GM12878 (cell line): ENCODE results near the gene FAM222B. TPM values are rescaled to one million over a fixed set of nuclear protein-coding genes. Genes with fewer than 3 reads are reported as not detected.

Experiments
- ATAC-seq: fragments of 200-7000 bp; cut with Tn5 transposase; 3 replicates; pipeline ENCODE4 v1.9.1; 2020; ENCODE audit warnings: mild to moderate bottlenecking, moderate library complexity
- BruUV-seq: library from RNA; stranded (reverse); fragments of 400-500 nt; replicated peaks from 2 replicates; lab custom pipeline; 2021; lab: Mats Ljungman, UMichigan
- CTCF ChIA-PET: fragments of 300-600 bp; sonication (Branson Sonifier 250); formaldehyde crosslinking; extraction: SDS; loops from one replicate; lab custom pipeline; 2021; ENCODE audit warnings: inconsistent platforms; lab: Yijun Ruan, JAX
- POLR2A ChIA-PET: fragments of 350-600 bp; formaldehyde crosslinking; extraction: SDS; loops from one replicate; lab custom pipeline; 2021; ENCODE audit warnings: inconsistent platforms; lab: Charles Lee
- RAD21 ChIA-PET: fragments of 300-600 bp; sonication (Branson Sonifier 250); formaldehyde crosslinking; loops from one replicate; lab custom pipeline; 2023; ENCODE audit warnings: antibody characterized with exemption; ENCODE audit not compliant: unreplicated experiment; lab: Charles Lee
- SMC1A ChIA-PET: fragments of 300-600 bp; sonication (Branson Sonifier 250); formaldehyde crosslinking; loops from one replicate; lab custom pipeline; 2023; ENCODE audit not compliant: unreplicated experiment, uncharacterized antibody; lab: Charles Lee
- DNase-seq: peaks from one replicate; pipeline ENCODE4 v3.0.0-alpha.2; 2011; ENCODE audit warnings: low read depth, low spot score
- FAIRE-seq: peaks from 3 replicates; lab custom pipeline; 2011; peaks lifted over from hg19 to GRCh38; lab: Jason Lieb, UNC
- H2AFZ ChIP-seq: 2 replicates; pipeline ENCODE4 v1.6.0; 2011; ENCODE audit warnings: low read depth, low read length, control low read depth; ENCODE audit not compliant: control insufficient read depth
- H3K27ac ChIP-seq: 2 replicates; pipeline ENCODE4 v1.5.1; 2011; ENCODE audit warnings: control low read depth; ENCODE audit not compliant: control insufficient read depth, insufficient read depth
- H3K27me3 ChIP-seq, 2 experiments: replicated peaks in 1 of 2; 2 replicates each; pipeline versions ENCODE4 v1.6.0 to v1.6.1; 2011; ENCODE audit warnings: low read length in 1 of 2; ENCODE audit not compliant: control insufficient read depth in 2 of 2, insufficient read depth in 2 of 2
- H3K36me3 ChIP-seq, 2 experiments: 2 replicates each; pipeline ENCODE4 v1.5.1; 2011; ENCODE audit warnings: low read length in 1 of 2; ENCODE audit not compliant: control insufficient read depth in 2 of 2, insufficient read depth in 2 of 2
- H3K4me1 ChIP-seq: 2 replicates; pipeline ENCODE4 v1.6.1; 2011; ENCODE audit warnings: mild to moderate bottlenecking, low read length, moderate library complexity, mixed read lengths; ENCODE audit not compliant: control insufficient read depth, insufficient read depth
- H3K4me2 ChIP-seq: 2 replicates; pipeline ENCODE4 v1.6.0; 2011; ENCODE audit warnings: control low read depth; ENCODE audit not compliant: control insufficient read depth, insufficient read depth
- H3K4me3 ChIP-seq: fragments of 200-600 bp; sonication (generic); 2 replicates; pipeline ENCODE4 v1.5.1; 2016
- H3K79me2 ChIP-seq: 2 replicates; pipeline ENCODE4 v1.6.0; 2011; ENCODE audit warnings: low read length; ENCODE audit not compliant: control insufficient read depth, insufficient read depth
- H3K9ac ChIP-seq: 2 replicates; pipeline ENCODE4 v1.8.0; 2011; ENCODE audit warnings: low read length, control low read depth, mixed read lengths; ENCODE audit not compliant: control insufficient read depth, insufficient read depth
- H3K9me3 ChIP-seq: replicated peaks from 3 replicates; pipeline ENCODE4 v1.5.1; 2011; ENCODE audit warnings: mild to moderate bottlenecking, low read length; ENCODE audit not compliant: control insufficient read depth, insufficient read depth
- H4K20me1 ChIP-seq: 2 replicates; pipeline ENCODE4 v1.6.0; 2011; ENCODE audit not compliant: control insufficient read depth, insufficient read depth
- CREM ChIP-seq: IDR thresholded peaks from 2 replicates; pipeline ENCODE4 v1.6.1; 2014; ENCODE audit warnings: antibody characterized with exemption, low read depth
- DPF2 ChIP-seq: fragments of 450-650 bp; IDR thresholded peaks from 2 replicates; pipeline ENCODE4 v1.6.1; 2017; ENCODE audit warnings: mild to moderate bottlenecking
- EP300 ChIP-seq, 2 experiments: fragments of 150-350 bp in 1 of 2; IDR thresholded peaks; 2 replicates each; pipeline ENCODE4 v1.6.1; 2011 to 2012; ENCODE audit warnings: low read depth in 2 of 2, low read length in 2 of 2, borderline replicate concordance in 1 of 2, improper control_type of control experiment in 1 of 2, inconsistent platforms in 1 of 2; ENCODE audit not compliant: control insufficient read depth in 1 of 2
- FOXM1 ChIP-seq: IDR thresholded peaks from 2 replicates; pipeline ENCODE4 v1.6.1; 2012; ENCODE audit warnings: low read depth, mild to moderate bottlenecking, inconsistent platforms, low read length, moderate library complexity
- GATAD2B ChIP-seq: fragments of 450-650 bp; conservative IDR thresholded peaks from 2 replicates; pipeline ENCODE4 v1.6.1; 2017; ENCODE audit warnings: low read depth, mild to moderate bottlenecking, moderate library complexity
- IRF5 ChIP-seq: fragments of 450-650 bp; IDR thresholded peaks from 2 replicates; pipeline ENCODE4 v1.6.1; 2017; ENCODE audit warnings: borderline replicate concordance
- JUND ChIP-seq: IDR thresholded peaks from 2 replicates; pipeline ENCODE4 v1.6.1; 2012; ENCODE audit warnings: low read depth, mild to moderate bottlenecking, low read length, improper control_type of control experiment, moderate library complexity
- NFYA ChIP-seq: IDR thresholded peaks from 2 replicates; pipeline ENCODE4 v1.6.1; 2011; ENCODE audit warnings: low read depth, mild to moderate bottlenecking, low read length, improper control_type of control experiment, borderline replicate concordance
- NR2C1 ChIP-seq: fragments of 450-650 bp; IDR thresholded peaks from 2 replicates; pipeline ENCODE4 v1.6.1; 2017; ENCODE audit warnings: antibody characterized with exemption, mild to moderate bottlenecking, moderate library complexity
- NRF1 ChIP-seq: conservative IDR thresholded peaks from 2 replicates; pipeline ENCODE4 v1.6.1; 2011; ENCODE audit warnings: mild to moderate bottlenecking, low read depth, low read length, improper control_type of control experiment
- PML ChIP-seq: IDR thresholded peaks from 2 replicates; pipeline ENCODE4 v1.6.1; 2012; ENCODE audit warnings: low read length, inconsistent platforms
- POLR2AphosphoS2 ChIP-seq: IDR thresholded peaks from 2 replicates; pipeline ENCODE4 v1.6.1; 2011; ENCODE audit warnings: low read depth, mild to moderate bottlenecking, low read length, improper control_type of control experiment, moderate library complexity
- RUNX3 ChIP-seq: IDR thresholded peaks from 2 replicates; pipeline ENCODE4 v1.6.1; 2012; ENCODE audit warnings: low read length, inconsistent platforms
- SMC3 ChIP-seq: IDR thresholded peaks from 2 replicates; pipeline ENCODE4 v1.6.1; 2011; ENCODE audit warnings: low read length, improper control_type of control experiment, borderline replicate concordance
- SREBF1 ChIP-seq: IDR thresholded peaks from 2 replicates; pipeline ENCODE4 v1.6.1; 2012; ENCODE audit warnings: mild to moderate bottlenecking, low read length
- TAF1 ChIP-seq: IDR thresholded peaks from 2 replicates; pipeline ENCODE4 v1.6.1; 2011; ENCODE audit warnings: mild to moderate bottlenecking, low read depth, low read length, borderline replicate concordance
- ZNF24 ChIP-seq: fragments of 450-650 bp; IDR thresholded peaks from 2 replicates; pipeline ENCODE4 v1.6.1; 2017; ENCODE audit warnings: antibody characterized with exemption, mild to moderate bottlenecking
- WGBS: methylation state at CpG from one replicate; pipeline ENCODE4 v1.1.6; 2016; ENCODE audit warnings: low lambda C conversion rate; ENCODE audit not compliant: insufficient replicate concordance, insufficient coverage; ENCODE audit errors: missing lambda C conversion rate; 5-methylcytosine and 5-hydroxymethylcytosine counted together
- in situ Hi-C: fragments of 300-500 bp; cut with MboI; formaldehyde crosslinking; loops from 9 replicates; pipeline ENCODE4 v1.14.3; 2018; ENCODE audit warnings: mixed read lengths
- intact Hi-C: fragments of 100-400 bp; cut with micrococcal nuclease; formaldehyde crosslinking; loops from one replicate; pipeline ENCODE4 v1.14.2; 2022; ENCODE audit not compliant: unreplicated experiment
- polyA plus RNA-seq, 11 experiments: library from polyadenylated mRNA; depleted of rRNA in 4 of 11; unstranded in 6 of 11; stranded (reverse) in 5 of 11; fragments of >200 nt; fragmentation: Nextera tagmentation in 4 of 11; fragmentation: Illumina TruSeq in 1 of 11; extraction: Ambion mirVana in 4 of 11; extraction: Trizol in 1 of 11; gene quantifications; 1 replicate in 1 of 11; 2 replicates in 10 of 11; pipeline versions ENCODE4 v1.2.1 to v1.2.3, GENCODE V29; 2011 to 2016; ENCODE audit warnings: inconsistent platforms in 2 of 11, missing spikeins in 2 of 11, low read depth in 1 of 11
- total RNA-seq, 4 experiments: library from RNA; depleted of rRNA in 3 of 4; stranded (reverse); fragments of >200 nt in 3 of 4; fragmentation: Illumina TruSeq in 1 of 4; extraction: Trizol in 1 of 4; gene quantifications; 2 replicates each; pipeline versions ENCODE4 v1.2.1 to v1.2.3, GENCODE V29; 2013 to 2021

The FAM222B gene
- total and polyA plus RNA-seq, 10 of the 15 experiments (the other 5 are each of a cell fraction or from before 2014, with no cell fraction given), result 2.8 to 18.3 (median 6.4) TPM

- intact Hi-C loops, result no loop called here
- H3K4me1 ChIP-seq, result peaks cover 14% of the 10 kb centered on the region
Measured at GRCh38 chr17:28858801-28859355, 16.3 kb upstream of the FAM222B start.

More at GRCh38 chr17:28858801-28859355, 16.3 kb upstream of the FAM222B start:
- CTCF ChIA-PET, result interaction anchor here (0.8 to 2.1 kb wide), 3 partner anchors 9 to 108 kb away, joined by 3 to 5 read pairs (median 4); no protein-coding TSS in a partner anchor
- H3K4me2 ChIP-seq, result no peak overlapping the region
- no peak overlapping the region for H3K4me3 ChIP-seq
- no peak overlapping the region for H2AFZ ChIP-seq
- no TSS peak for BruUV-seq
- no peaks in the 10 kb centered on the region for H3K27me3 ChIP-seq
- in situ Hi-C loops, result no loop called here
- peaks cover 10 to 16% of the 10 kb centered on the region in 2 experiments; a peak in 3 of 4 replicates for H3K36me3 ChIP-seq
- DNase-seq, result no peak
- ATAC-seq, result no peak
- WGBS, result 72% methylated on average over 2 of the region's 2 CpGs
- RAD21 ChIA-PET, result interaction anchor here (1.3 to 1.5 kb wide), 2 partner anchors 34 to 94 kb away, joined by 3 read pairs; no protein-coding TSS in a partner anchor
- POLR2A ChIA-PET, result interaction anchor here (1.1 to 1.5 kb wide), 4 partner anchors 13 to 36 kb away, joined by 4 to 15 read pairs (median 6); partner anchors contain the start of gene FAM222B
- SMC1A ChIA-PET, result interaction anchor here (1.7 kb wide), 1 partner anchor 95 kb away, joined by 5 read pairs; no protein-coding TSS in a partner anchor
- H3K9me3 ChIP-seq, result no peaks in the 10 kb centered on the region
- peaks cover 14% of the 10 kb centered on the region for H3K79me2 ChIP-seq
- H3K9ac ChIP-seq, result no peak overlapping the region
- no peak overlapping the region for H3K27ac ChIP-seq
- H4K20me1 ChIP-seq, result no peaks in the 10 kb centered on the region
- no peak for FAIRE-seq
- TF ChIP-seq ZNF24 (no peak), GATAD2B (no peak), NRF1 (no peak), CREM (no peak), POLR2AphosphoS2 (no peak), SMC3 (no peak), IRF5 (no peak), NFYA (no peak), SREBF1 (no peak), EP300 (IDR thresholded peaks at IDR 0.05; ENCODE audit: borderline replicate concordance in 1 of 2, control insufficient read depth in 1 of 2, low read depth in 2 of 2, low read length in 2 of 2) (no peak), RUNX3 (no peak), PML (no peak), JUND (no peak), FOXM1 (no peak), DPF2 (no peak), NR2C1 (no peak), TAF1 (no peak)
